GM23248 (cell line): ENCODE measurements around the gene BAZ1B.

Experiments
- EZH2 ChIP-seq: fragments of 200-600 bp; sonication (generic); IDR thresholded peaks from 2 replicates; pipeline ENCODE4 v1.6.1; 2018; ENCODE audit warnings: antibody characterized with exemption, mild to moderate bottlenecking; ENCODE audit not compliant: insufficient read depth, poor library complexity, severe bottlenecking
- EZH2phosphoT487 ChIP-seq: fragments of 200-600 bp; sonication (generic); IDR thresholded peaks from 2 replicates; pipeline ENCODE4 v1.6.1; 2018; ENCODE audit warnings: antibody characterized with exemption, moderate library complexity, mild to moderate bottlenecking, low read depth; ENCODE audit not compliant: insufficient read depth

DNA sequence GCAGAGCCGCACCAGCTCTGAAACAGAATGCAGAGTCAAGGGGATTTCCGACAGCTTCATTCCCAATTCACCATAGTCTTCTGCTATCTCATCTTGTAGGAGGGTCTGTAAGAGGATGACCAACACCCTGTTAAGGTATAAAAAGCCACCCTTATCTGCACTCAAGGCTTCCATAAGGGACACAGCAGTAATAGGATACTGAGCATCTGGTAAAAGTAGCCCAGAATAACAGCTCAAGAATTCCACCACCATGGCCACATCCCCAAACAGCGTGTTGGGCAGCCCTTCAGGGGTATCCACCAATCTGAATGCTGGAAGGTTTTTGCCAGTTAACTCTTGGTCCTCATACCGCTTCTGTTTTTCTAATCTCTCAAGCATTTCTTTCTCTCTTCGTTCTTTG is 44.7 kb downstream of the BAZ1B start:
- no peak for TF ChIP-seq EZH2
- TF ChIP-seq EZH2phosphoT487 = no peak
